C4-2B (cell line): ENCODE results near the gene AMER1.

ENCODE experiments used
- H3K27ac ChIP-seq: fragments of 450-650 bp; 2 replicates; pipeline ENCODE4 v1.5.1; 2017
- ZFX ChIP-seq: fragments of 450-650 bp; IDR thresholded peaks from 2 replicates; pipeline ENCODE4 v1.6.1; 2017
- TF ChIP-seq, protein P1 (sequence below): fragments of 450-650 bp; conservative IDR thresholded peaks from 2 replicates; pipeline ENCODE4 v1.5.1; 2017; ENCODE audit warnings: mild to moderate bottlenecking

The AMER1 gene

GRCh38 chrX:64192673-64193072, 12.8 kb downstream of the AMER1 start:
- no peak overlapping the region for H3K27ac ChIP-seq
- TF ChIP-seq, protein P1, sequence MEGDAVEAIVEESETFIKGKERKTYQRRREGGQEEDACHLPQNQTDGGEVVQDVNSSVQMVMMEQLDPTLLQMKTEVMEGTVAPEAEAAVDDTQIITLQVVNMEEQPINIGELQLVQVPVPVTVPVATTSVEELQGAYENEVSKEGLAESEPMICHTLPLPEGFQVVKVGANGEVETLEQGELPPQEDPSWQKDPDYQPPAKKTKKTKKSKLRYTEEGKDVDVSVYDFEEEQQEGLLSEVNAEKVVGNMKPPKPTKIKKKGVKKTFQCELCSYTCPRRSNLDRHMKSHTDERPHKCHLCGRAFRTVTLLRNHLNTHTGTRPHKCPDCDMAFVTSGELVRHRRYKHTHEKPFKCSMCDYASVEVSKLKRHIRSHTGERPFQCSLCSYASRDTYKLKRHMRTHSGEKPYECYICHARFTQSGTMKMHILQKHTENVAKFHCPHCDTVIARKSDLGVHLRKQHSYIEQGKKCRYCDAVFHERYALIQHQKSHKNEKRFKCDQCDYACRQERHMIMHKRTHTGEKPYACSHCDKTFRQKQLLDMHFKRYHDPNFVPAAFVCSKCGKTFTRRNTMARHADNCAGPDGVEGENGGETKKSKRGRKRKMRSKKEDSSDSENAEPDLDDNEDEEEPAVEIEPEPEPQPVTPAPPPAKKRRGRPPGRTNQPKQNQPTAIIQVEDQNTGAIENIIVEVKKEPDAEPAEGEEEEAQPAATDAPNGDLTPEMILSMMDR, result no peak
- TF ChIP-seq ZFX, result no peak

DNA sequence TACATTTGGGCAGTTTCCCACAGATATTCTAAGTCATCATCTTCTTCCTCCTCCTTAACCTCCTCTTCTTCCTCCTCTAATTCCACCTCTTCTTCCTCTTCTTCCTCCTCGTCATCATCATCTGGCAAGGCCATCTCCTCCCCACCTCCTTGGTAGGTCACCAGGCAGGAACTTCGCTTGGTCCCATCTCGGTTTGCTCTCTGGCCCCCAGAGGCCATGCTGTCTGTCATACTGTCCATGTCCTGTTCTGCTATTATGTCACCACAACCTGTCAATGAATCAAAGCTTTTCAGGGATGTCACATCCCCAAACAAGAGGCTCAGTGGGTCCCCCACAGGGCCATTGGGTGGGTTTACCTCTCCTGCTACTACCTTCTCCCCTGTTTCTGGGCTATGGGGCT, 13.5 kb downstream of the AMER1 start:
- H3K27ac ChIP-seq, result no peak overlapping the region
- TF ChIP-seq, protein P1, result no peak
- TF ChIP-seq ZFX, result no peak

DNA sequence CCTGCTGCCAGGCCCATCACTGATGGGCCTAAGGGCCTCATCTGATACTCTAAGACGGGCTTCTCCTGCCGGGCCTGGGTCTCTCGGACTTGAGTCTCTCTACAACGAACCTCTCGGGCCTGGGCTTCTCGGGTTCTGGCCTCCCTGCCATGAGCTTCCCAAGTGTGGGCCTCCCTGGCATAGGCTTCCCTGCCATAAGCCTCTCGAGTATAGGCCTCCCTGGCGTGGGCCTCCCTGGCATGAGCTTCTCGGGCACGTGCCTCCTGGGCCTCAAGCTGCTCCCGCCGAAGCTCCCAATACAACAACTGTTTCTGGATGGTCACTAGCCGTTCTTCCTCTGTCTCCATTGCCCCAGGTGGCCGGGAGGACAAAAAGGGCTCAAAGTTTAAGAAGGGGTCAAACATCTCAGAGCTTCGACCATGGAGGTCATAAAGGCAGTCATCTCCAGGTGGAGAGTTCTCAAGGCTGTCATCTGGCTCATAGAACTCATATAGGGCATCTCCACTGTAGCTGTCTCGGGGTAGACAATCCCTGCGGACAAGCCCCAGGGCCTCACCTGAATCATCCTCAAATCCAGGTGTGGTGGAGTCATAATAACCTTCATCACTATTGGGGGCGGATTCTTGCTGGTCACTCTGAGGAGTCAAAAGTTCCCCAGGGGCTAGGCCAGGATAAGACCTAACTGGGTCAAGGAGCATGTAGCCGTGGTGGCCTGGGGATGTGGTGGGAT, 14.1 kb downstream of the AMER1 start:
- no peak overlapping the region for H3K27ac ChIP-seq
- no peak for TF ChIP-seq ZFX
- TF ChIP-seq, protein P1, result no peak

GRCh38 chrX:64190136-64190740, 15.3 kb downstream of the AMER1 start:
- TF ChIP-seq ZFX, result no peak
- TF ChIP-seq, protein P1, result no peak
- H3K27ac ChIP-seq, result no peak overlapping the region

DNA sequence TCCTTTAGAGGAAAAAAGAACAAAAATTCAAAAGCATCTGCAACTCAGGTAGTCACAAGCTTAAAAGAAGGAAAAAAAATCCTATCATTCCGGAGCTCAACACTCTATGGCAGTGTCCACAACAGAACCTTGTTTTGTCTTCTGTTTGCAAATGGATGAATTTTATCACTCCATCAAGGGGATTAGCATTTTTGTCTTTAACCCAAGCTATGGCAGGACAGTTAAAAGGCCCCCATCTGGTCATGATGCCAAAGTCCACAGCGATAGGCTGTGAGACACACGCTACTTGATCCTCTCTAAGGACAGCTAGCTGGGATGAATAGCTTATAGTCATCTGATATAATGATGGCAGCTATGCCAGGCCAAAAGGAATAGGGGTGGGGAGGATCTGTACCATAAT, 16.6 kb downstream of the AMER1 start:
- H3K27ac ChIP-seq, result no peak overlapping the region
- TF ChIP-seq, protein P1, result no peak
- TF ChIP-seq ZFX, result no peak

GRCh38 chrX:64187762-64188150, 17.8 kb downstream of the AMER1 start:
- TF ChIP-seq ZFX, result no peak
- TF ChIP-seq, protein P1, result no peak

DNA sequence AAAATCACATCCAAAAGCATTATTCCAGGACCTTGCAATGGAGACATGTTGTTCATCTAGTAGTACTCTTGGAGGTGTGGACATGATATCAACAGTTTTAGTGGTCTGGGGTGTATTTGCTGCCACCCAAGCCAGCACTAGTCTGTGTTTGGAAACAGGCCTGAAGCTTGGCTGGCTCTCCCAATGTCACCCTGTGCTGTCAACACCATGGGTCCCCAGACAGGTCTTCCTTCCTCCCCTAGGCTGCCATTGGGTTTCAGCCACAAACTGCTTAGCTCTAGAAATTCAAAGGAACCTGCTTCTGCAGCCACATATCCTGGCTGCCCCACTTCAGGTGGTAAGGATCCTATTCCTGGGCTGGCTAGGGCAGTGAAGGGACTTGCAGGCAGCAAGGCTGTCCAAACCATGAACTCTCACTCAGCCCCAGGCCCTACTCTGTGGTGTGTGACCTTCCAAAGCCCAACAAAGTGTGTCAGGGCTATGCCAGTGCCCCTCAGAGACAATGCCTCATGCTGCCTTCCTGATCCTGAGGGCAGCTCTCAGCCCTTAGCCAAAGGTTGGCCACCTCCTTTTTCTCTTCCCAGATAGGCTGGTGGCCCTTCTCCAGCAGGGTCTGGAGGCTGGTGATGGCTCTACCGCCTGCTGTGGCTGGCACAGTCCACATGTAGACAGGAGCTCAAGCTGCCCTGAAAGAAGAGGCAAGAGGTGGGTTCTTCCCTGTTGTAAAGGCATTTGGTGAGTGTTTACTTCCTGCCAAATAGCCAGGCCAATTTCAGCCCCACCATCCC, 18.3 kb downstream of the AMER1 start:
- no peak overlapping the region for H3K27ac ChIP-seq
- no peak for TF ChIP-seq ZFX
- TF ChIP-seq, protein P1, result no peak

More at GRCh38 chrX:64187762-64188150, 17.8 kb downstream of the AMER1 start:
- H3K27ac ChIP-seq, result no peak overlapping the region
